ENCODE measurements around the gene C11orf97. TPM values are rescaled to one million over a fixed set of nuclear protein-coding genes. Genes with fewer than 3 reads are reported as not detected.
A peak's percentile ranks its signal among the peaks of the same experiment; 100 is the strongest.

The C11orf97 gene
- total RNA-seq, 1 experiment from 2014 or later: not detected

DNA sequence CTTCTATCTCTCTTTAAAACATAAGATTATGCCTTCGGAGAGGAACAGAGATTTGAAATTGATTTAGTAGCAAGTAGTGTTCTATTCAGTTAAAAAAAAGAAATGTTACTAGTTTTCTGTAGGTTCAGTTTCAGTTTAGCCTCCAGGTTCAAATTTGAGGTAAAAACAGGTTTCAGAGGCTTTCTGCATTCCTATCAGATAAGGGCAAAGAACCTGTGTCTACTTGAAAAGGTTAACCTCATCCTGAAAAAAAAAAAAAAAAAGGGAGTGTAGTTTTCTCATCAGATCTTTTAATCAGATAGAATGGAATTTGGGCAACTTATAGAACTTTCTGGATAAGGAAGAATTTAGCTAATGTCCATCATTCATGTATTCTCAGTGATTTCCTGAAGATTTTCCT is 12.1 kb downstream of the C11orf97 start:
- intact Hi-C loops (cut with micrococcal nuclease; ENCODE audit: unreplicated experiment): no loop called here
- TF ChIP-seq, protein P1, sequence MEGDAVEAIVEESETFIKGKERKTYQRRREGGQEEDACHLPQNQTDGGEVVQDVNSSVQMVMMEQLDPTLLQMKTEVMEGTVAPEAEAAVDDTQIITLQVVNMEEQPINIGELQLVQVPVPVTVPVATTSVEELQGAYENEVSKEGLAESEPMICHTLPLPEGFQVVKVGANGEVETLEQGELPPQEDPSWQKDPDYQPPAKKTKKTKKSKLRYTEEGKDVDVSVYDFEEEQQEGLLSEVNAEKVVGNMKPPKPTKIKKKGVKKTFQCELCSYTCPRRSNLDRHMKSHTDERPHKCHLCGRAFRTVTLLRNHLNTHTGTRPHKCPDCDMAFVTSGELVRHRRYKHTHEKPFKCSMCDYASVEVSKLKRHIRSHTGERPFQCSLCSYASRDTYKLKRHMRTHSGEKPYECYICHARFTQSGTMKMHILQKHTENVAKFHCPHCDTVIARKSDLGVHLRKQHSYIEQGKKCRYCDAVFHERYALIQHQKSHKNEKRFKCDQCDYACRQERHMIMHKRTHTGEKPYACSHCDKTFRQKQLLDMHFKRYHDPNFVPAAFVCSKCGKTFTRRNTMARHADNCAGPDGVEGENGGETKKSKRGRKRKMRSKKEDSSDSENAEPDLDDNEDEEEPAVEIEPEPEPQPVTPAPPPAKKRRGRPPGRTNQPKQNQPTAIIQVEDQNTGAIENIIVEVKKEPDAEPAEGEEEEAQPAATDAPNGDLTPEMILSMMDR (conservative IDR thresholded peaks at IDR 0.05; ENCODE audit: low read depth, low read length): no peak
- TF ChIP-seq EZH2 (IDR thresholded peaks at IDR 0.05; ENCODE audit: borderline replicate concordance, low read depth, low read length, poor library complexity, severe bottlenecking): no peak
- POLR2A ChIA-PET (ENCODE audit: low non-redundant PET): no interaction called here

GRCh38 chr11:94525546-94526324 is 13.5 kb downstream of the C11orf97 start:
- BruUV-seq (replicated peaks): no TSS peak
- CTCF ChIA-PET: no interaction called here

More for the DNA sequence above, 12.1 kb downstream of the C11orf97 start:
- no peak overlapping the region for H3K4me3 ChIP-seq (ENCODE audit: low read depth, low read length, poor library complexity, severe bottlenecking)
- no peaks in the 10 kb centered on the region for H3K4me1 ChIP-seq (ENCODE audit: insufficient read depth, low read length, poor library complexity, severe bottlenecking)
- no peak overlapping the region for H3K27ac ChIP-seq (ENCODE audit: low read depth, low read length, poor library complexity, severe bottlenecking)
- no peaks in the 10 kb centered on the region for H3K27me3 ChIP-seq (replicated peaks; ENCODE audit: insufficient read depth, low read depth, low read length, poor library complexity)
- DNase-seq (ENCODE audit: low spot score): no peak
- no TSS peak for BruUV-seq (replicated peaks)
- no peaks in the 10 kb centered on the region for H3K9me3 ChIP-seq (ENCODE audit: low read depth, low read length, poor library complexity, severe bottlenecking)
- no peaks in the 10 kb centered on the region for H3K36me3 ChIP-seq (ENCODE audit: insufficient read depth, low read length, poor library complexity, severe bottlenecking)
- CTCF ChIA-PET: no interaction called here

DNA sequence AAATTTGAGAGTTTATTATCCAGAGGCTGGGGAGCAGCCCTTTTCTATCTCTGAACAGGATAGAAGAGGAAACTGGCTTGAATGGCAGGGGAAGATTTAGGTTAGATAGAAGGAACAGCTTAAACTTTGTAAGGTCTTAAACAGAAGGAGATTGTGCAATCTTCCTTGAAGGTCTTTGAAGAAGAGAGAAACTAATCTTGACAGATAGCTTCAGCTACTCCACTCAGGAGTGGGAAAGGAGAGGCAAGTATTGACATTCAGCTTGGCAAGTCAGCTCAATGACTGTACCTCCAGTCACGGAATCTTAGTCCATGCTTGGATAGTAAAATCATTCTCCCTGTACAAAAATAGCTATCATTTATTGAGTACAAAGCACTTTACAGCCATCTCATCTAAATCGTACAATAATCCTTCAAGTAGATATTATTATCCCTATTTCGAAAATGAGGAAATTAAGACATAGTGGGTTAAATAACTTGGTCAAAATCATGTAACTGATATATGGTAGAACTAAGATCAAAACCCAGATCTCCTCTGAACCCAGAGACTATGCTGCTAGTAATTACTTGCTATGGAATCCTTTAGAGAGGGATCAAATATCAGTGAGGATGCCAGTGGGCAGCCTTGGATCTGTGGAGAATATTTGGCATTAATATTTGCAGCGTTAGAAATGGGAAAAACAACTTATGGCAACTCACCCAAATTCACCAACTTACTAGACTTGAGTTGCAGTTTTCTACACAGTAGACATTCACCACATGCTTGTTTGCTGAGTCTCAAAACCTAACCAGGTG is 14.6 kb downstream of the C11orf97 start:
- H3K27ac ChIP-seq (ENCODE audit: low read depth, low read length, poor library complexity, severe bottlenecking): no peak overlapping the region
- peak; percentile 17 for DNase-seq (ENCODE audit: low spot score)
- no peaks in the 10 kb centered on the region for H3K27me3 ChIP-seq (replicated peaks; ENCODE audit: insufficient read depth, low read depth, low read length, poor library complexity)
- ChIA-PET CTCF (no interaction called here), POLR2A (ENCODE audit: low non-redundant PET) (no interaction called here)
- H3K4me1 ChIP-seq (ENCODE audit: insufficient read depth, low read length, poor library complexity, severe bottlenecking): no peaks in the 10 kb centered on the region
- no peak overlapping the region for H3K4me3 ChIP-seq (ENCODE audit: low read depth, low read length, poor library complexity, severe bottlenecking)
- H3K36me3 ChIP-seq (ENCODE audit: insufficient read depth, low read length, poor library complexity, severe bottlenecking): no peaks in the 10 kb centered on the region
- TF ChIP-seq EZH2 (IDR thresholded peaks at IDR 0.05; ENCODE audit: borderline replicate concordance, low read depth, low read length, poor library complexity, severe bottlenecking): no peak
- TF ChIP-seq, protein P1 (conservative IDR thresholded peaks at IDR 0.05; ENCODE audit: low read depth, low read length): no peak
- intact Hi-C loops (cut with micrococcal nuclease; ENCODE audit: unreplicated experiment): no loop called here
- no peaks in the 10 kb centered on the region for H3K9me3 ChIP-seq (ENCODE audit: low read depth, low read length, poor library complexity, severe bottlenecking)
- no TSS peak for BruUV-seq (replicated peaks)

More at GRCh38 chr11:94525546-94526324, 13.5 kb downstream of the C11orf97 start:
- peak; percentile 82 for DNase-seq (ENCODE audit: low spot score)
- intact Hi-C loops (cut with micrococcal nuclease; ENCODE audit: unreplicated experiment): no loop called here
- Histone ChIP-seq H3K9me3 (ENCODE audit: low read depth, low read length, poor library complexity, severe bottlenecking) (no peaks in the 10 kb centered on the region), H3K4me1 (ENCODE audit: insufficient read depth, low read length, poor library complexity, severe bottlenecking) (no peaks in the 10 kb centered on the region), H3K27me3 (replicated peaks; ENCODE audit: insufficient read depth, low read depth, low read length, poor library complexity) (no peaks in the 10 kb centered on the region), H3K36me3 (ENCODE audit: insufficient read depth, low read length, poor library complexity, severe bottlenecking) (no peaks in the 10 kb centered on the region), H3K27ac (ENCODE audit: low read depth, low read length, poor library complexity, severe bottlenecking) (no peak overlapping the region), H3K4me3 (ENCODE audit: low read depth, low read length, poor library complexity, severe bottlenecking) (no peak overlapping the region)
- TF ChIP-seq EZH2 (IDR thresholded peaks at IDR 0.05; ENCODE audit: borderline replicate concordance, low read depth, low read length, poor library complexity, severe bottlenecking): no peak
- TF ChIP-seq, protein P1 (conservative IDR thresholded peaks at IDR 0.05; ENCODE audit: low read depth, low read length): no peak
- POLR2A ChIA-PET (ENCODE audit: low non-redundant PET): interaction anchor here (0.5 to 0.6 kb wide), 2 partner anchors 15 to 681 kb away, joined by 3 to 4 read pairs; no protein-coding TSS in a partner anchor

Data from A673 (cell line).